ENCODE measurements around the gene LAMTOR2.
"Not testable (repeated sequence)": the region's sequence is repeated elsewhere in the genome, so short reads cannot be mapped to it uniquely, and the experiment has no call there.

LAMTOR2 gene

DNA sequence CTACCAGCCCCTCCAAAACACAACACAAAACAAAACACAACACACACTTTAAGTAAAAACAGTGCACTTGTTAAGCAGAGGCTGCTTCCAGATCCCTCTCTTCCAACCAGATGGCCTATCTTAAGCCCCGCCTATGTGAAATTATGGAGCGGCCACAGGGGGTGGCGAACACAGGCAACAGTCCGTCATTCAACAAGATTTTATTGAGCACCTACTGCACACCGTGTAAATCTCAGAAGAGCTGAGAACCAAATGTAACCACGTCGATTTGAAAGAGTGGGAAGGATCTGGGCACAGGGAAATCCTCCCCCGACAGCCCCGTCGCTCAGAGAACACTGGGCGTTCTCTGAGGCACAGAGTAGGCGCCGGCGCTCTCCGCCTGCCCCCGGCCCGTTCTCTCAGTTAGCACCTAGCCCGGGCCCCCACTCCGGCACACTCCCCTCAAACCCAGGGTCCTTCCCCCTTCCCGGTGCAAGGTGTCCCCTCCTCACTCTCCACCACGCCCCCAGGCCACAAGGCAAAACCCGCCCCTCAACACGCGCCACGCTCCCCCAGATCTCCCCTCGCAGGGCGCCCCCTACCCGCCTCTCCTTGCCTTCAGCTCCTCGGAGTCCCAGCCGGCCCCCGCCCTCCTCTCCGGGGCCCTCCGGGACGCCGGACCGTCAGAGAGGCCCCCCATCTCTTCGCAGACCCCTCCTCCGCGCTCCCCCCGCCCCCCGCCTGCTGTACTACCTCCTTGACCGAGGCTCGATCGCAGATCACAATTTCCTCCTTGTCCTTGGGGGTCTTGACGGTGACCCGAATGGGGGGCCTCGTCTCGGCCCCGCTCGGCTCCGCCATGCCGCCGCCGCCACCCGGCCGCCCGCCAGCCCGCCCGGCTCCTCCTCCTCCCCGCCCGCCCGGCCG lies 1.5 kb upstream of the LAMTOR2 start:
- peak; percentile 61 for DNase-seq (ENCODE audit: low spot score)

GRCh38 chr1:156053768-156054499 lies 648 bp upstream of the LAMTOR2 start, which contains the start of gene UBQLN4:
TSS of gene UBQLN4 (minus strand) at chr1:156053798. CDS start at chr1:156053701, 97 bp downstream.
- peak; percentile 90 for DNase-seq (ENCODE audit: low spot score)

DNA sequence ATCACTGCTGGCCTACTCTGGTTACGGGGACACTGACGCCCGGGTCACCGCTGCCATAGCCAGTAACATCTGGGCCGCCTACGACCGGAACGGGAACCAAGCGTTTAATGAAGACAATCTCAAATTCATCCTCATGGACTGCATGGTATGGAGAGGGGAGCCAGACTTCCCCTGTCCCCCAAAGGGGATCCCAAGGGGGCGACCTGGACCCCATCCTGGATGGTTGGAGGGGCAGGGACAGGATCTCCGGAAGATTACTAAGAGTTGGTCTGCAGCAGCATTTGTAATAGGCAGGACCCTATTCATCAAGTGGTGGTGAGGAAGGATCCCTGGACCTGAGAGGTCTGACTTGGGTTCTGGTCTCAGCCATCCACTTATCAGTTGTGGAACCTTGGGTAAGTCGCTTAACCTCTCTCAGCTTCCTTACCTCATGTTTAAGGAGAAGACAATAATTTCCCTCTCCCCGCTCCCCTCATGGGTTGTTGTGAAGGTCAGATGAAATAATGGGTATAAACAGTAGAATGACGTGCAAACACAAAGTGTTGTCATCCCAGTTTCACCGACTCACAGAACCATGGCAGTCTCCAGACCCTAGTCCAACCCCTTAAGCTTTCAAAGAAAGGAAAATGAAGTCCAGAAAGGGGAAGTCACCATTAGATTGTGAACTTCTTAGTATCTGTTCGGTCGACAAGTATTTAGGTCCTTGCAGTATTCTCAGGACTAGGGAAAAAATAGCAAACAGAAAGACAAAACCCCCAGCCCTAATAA lies 883 bp downstream of the LAMTOR2 start:
- peak; percentile 11 for DNase-seq (ENCODE audit: low spot score)

GRCh38 chr1:156056326-156056849 lies 1.8 kb downstream of the LAMTOR2 start:
- no peak for DNase-seq (ENCODE audit: low spot score)

- DNase-seq (ENCODE audit: low spot score) = no peak
Observed at GRCh38 chr1:156060937-156061636, 6.5 kb downstream of the LAMTOR2 start, which contains the start of gene RAB25. TSS of gene RAB25 (plus strand) at chr1:156061160. CDS start at chr1:156061401, 241 bp downstream.

- no peak for DNase-seq (ENCODE audit: low spot score)
Observed at GRCh38 chr1:156062189-156062588, 7.6 kb downstream of the LAMTOR2 start.

GRCh38 chr1:156063997-156064285 lies 9.4 kb downstream of the LAMTOR2 start:
- no peak for DNase-seq (ENCODE audit: low spot score)

- DNase-seq (ENCODE audit: low spot score) = no peak
Observed at GRCh38 chr1:156064615-156065014, 10.0 kb downstream of the LAMTOR2 start.

- DNase-seq (ENCODE audit: low spot score) = peak; percentile 20
Observed at GRCh38 chr1:156065212-156065611, 10.6 kb downstream of the LAMTOR2 start.

DNA sequence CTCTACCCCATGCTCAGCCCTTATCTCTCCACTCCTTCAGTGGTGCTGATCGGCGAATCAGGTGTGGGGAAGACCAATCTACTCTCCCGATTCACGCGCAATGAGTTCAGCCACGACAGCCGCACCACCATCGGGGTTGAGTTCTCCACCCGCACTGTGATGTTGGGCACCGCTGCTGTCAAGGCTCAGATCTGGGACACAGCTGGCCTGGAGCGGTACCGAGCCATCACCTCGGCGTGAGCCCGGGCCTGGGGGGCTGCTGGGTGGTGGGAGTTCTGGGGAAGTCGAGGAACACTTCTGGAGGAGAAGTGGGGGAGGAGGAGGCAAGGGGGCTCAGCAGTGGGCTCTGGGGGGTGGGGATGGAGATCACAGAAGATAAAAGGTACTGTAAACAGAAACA lies 11.3 kb downstream of the LAMTOR2 start:
- DNase-seq (ENCODE audit: low spot score) = no peak

DNA sequence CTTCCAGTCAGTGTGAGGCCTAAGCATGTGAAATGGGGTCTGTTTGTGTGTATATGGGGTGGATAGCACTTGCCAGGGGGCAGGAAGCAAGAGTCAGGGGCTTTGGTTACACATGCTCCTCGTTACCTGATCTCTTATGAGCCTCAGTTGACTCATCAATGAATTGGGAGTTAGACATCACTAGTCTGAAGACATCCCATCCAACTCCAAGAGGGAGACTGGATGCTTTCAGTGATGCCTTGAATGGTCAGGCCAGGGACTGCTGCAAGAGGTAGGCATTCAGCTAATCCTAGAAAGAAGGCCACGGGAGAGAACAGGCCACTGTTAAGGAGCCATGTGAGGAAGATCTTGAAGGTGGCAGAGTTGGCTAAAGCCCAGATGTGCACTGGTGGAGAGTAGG lies 12.7 kb downstream of the LAMTOR2 start:
- DNase-seq (ENCODE audit: low spot score) = no peak

DNA sequence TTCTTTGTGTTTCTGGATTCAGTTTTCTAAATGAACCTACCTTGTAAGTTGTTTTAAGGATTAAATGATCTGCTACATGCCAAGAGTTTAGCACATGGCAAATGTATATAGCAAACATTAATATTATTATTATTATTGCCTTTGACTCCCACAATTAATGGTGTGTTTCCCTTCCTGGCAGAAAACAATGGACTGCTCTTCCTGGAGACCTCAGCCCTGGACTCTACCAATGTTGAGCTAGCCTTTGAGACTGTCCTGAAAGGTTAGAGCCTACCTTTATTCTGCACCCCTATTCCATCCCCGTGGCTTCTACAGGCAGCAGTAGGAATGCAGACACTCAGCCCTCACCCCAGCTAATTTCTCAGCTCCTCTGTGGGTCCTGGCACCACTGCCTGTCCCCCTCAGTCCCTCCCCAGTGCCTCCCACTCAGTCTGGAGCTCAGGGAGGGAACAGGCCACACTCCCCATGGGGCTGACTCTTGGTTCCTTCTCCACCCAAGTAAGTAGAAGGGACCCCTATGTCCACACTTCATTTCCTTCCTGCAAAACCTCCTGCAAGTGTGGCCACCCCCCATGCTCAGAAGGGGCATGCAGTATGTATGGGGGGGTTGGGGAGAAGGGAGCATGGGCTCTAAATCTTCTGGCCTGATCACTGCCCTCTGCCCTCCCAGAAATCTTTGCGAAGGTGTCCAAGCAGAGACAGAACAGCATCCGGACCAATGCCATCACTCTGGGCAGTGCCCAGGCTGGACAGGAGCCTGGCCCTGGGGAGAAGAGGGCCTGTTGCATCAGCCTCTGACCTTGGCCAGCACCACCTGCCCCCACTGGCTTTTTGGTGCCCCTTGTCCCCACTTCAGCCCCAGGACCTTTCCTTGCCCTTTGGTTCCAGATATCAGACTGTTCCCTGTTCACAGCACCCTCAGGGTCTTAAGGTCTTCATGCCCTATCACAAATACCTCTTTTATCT lies 15.2 kb downstream of the LAMTOR2 start:
- no peak for DNase-seq (ENCODE audit: low spot score)

- DNase-seq (ENCODE audit: low spot score) = no peak
Observed at GRCh38 chr1:156070548-156070947, 16.0 kb downstream of the LAMTOR2 start.

DNA sequence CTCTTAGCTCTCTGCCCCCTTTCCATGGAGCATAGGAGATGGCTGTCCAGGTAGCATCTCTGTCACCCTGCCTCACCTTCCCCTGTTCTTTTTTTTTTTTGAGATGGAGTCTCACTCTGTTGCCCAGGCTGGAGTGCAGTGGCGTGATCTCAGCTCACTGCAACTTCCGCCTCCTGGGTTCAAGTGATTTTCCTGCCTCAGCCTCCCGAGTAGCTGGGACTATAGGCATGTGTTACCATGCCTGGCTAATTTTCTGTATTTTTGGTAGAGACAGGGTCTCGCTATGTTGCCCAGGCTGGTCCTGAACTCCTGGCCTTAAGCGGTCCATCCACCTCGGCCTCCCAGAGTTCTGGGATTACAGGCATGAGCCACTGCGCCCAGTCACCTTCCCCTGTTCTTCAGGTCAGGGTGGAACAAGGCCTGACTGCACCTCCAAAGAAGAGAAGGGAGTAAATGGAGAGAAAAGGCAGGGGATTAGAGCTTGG lies 16.8 kb downstream of the LAMTOR2 start:
- DNase-seq (ENCODE audit: low spot score) = not testable (repeated sequence)

- no peak for DNase-seq (ENCODE audit: low spot score)
Observed at GRCh38 chr1:156072251-156072650, 17.7 kb downstream of the LAMTOR2 start.

GRCh38 chr1:156073110-156073687 lies 18.6 kb downstream of the LAMTOR2 start:
- DNase-seq (ENCODE audit: low spot score) = no peak

DNA sequence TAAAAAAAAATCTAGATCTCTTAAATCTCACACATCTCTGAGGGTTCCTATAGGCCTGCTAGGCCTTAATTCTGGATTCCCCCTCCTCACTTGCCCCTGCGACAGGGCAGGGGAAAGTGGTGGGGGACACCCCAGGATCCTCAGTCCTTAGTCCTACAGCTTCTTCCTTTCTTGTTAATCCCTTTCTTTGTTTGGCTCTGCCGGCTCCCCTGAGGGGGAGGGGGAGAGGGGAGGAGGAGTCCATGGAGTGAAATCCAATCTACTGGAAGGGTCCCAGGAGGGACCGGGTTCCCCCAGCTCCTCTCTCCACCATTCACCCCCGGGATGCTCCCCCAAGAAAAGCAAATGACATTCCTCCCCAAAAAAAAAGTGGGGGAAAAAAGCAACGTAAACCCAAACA lies 19.2 kb downstream of the LAMTOR2 start:
- no peak for DNase-seq (ENCODE audit: low spot score)

GRCh38 chr1:156074661-156075060 lies 20.1 kb downstream of the LAMTOR2 start:
- no peak for DNase-seq (ENCODE audit: low spot score)

DNA sequence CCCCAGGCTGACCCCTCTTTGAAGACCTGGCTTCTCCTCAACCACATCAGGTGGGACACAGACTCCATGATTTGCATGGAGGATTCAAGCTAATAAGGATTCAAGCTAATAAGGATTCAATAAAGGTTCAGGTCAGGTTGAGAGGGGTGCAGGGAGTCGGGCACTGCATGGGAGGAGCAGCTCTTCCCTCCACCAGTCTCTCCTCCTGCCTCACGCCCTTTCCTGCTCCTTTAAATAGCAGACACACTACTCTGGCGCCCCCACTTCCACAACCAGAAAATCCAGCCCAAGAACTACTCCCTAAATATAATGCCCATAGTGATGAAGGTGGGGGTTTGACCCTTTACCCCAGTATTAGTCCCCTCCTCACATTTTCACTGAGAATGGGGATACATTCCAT lies 20.6 kb downstream of the LAMTOR2 start:
- no peak for DNase-seq (ENCODE audit: low spot score)

DNA sequence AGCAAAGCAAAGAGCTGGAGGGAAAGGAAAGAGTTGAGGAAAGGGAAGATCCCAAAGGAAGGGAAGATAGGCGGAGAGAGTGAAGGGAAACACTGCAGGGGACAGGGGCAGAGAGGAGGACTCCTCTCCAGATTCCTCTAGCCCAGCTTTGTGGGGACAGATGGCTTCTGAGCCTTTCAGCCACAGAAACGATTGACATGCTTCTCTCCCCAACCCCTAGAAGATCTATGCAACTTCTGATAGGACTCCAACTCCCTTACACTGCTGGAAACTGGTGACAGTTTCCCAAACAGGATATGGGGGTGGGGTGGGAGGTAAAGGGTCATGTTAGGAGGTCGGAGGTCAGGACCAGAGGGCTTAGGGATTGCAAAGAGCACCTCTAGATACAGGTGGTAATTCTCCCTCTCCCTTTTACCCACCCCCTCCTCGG lies 21.2 kb downstream of the LAMTOR2 start:
- no peak for DNase-seq (ENCODE audit: low spot score)

Data from activated CD4-positive, alpha-beta T cell treated with anti-CD3 and anti-CD28 coated beads, Interleukin-2, Interleukin-4, amounts not matched to agents 100 ng/mL and 50 ng/mL, durations not matched to agents 16 hours and 8 hours (primary cell).